B cell (primary cell): Measurements from ENCODE around the gene TF.

ENCODE experiments used
- EZH2 ChIP-seq: IDR thresholded peaks from 2 replicates; pipeline ENCODE4 v1.6.1; 2012; ENCODE audit warnings: borderline replicate concordance, low read depth, mild to moderate bottlenecking, moderate library complexity, low read length; ENCODE audit not compliant: insufficient read depth, poor library complexity, severe bottlenecking
- TF ChIP-seq, protein P1 (sequence below): fragments of 200-600 bp; IDR thresholded peaks from one replicate; pipeline ENCODE4 v1.8.0; 2022; ENCODE audit warnings: antibody characterized with exemption, mild to moderate bottlenecking

- TF ChIP-seq, protein P1, sequence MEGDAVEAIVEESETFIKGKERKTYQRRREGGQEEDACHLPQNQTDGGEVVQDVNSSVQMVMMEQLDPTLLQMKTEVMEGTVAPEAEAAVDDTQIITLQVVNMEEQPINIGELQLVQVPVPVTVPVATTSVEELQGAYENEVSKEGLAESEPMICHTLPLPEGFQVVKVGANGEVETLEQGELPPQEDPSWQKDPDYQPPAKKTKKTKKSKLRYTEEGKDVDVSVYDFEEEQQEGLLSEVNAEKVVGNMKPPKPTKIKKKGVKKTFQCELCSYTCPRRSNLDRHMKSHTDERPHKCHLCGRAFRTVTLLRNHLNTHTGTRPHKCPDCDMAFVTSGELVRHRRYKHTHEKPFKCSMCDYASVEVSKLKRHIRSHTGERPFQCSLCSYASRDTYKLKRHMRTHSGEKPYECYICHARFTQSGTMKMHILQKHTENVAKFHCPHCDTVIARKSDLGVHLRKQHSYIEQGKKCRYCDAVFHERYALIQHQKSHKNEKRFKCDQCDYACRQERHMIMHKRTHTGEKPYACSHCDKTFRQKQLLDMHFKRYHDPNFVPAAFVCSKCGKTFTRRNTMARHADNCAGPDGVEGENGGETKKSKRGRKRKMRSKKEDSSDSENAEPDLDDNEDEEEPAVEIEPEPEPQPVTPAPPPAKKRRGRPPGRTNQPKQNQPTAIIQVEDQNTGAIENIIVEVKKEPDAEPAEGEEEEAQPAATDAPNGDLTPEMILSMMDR, result no peak
- no peak for TF ChIP-seq EZH2
Measured at GRCh38 chr3:133713347-133713746, 32.8 kb upstream of the TF start.
